NOMO-1 (cell line): ENCODE results near the gene TEX51.

Experiments
- DNase-seq, 2 experiments: peaks; one replicate each; lab custom pipeline; 2025; ENCODE audit not compliant: unreplicated experiment in 2 of 2; lab: John Stamatoyannopoulos, UW

The TEX51 gene

GRCh38 chr2:126890551-126891450, 7.9 kb upstream of the TEX51 start:
- DNase-seq: no peak

- no peak for DNase-seq
These were observed 6.8 kb upstream of the TEX51 start for GRCh38 chr2:126891681-126892500.

- DNase-seq: no peak
These were observed 5.5 kb upstream of the TEX51 start for GRCh38 chr2:126893153-126893552.

- DNase-seq: no peak
These were observed 5.1 kb upstream of the TEX51 start for GRCh38 chr2:126893606-126894005.

- DNase-seq: no peak
These were observed 4.6 kb upstream of the TEX51 start for GRCh38 chr2:126894082-126894481.

GRCh38 chr2:126894585-126895182, 4.0 kb upstream of the TEX51 start:
- DNase-seq: no peak

- no peak for DNase-seq
These were observed 3.4 kb upstream of the TEX51 start for GRCh38 chr2:126895336-126895735.

- DNase-seq: no peak
These were observed 2.2 kb upstream of the TEX51 start for GRCh38 chr2:126896471-126896870.

- no peak for DNase-seq
These were observed 1.0 kb downstream of the TEX51 start for GRCh38 chr2:126899616-126900185.

- DNase-seq: no peak
These were observed 2.1 kb downstream of the TEX51 start for GRCh38 chr2:126900646-126901319.

GRCh38 chr2:126901459-126901858, 2.8 kb downstream of the TEX51 start:
- no peak for DNase-seq

- DNase-seq: no peak
These were observed 3.6 kb downstream of the TEX51 start for GRCh38 chr2:126902152-126902835.

GRCh38 chr2:126902859-126903258, 4.2 kb downstream of the TEX51 start:
- no peak for DNase-seq

GRCh38 chr2:126905991-126906390, 7.3 kb downstream of the TEX51 start:
- no peak for DNase-seq

GRCh38 chr2:126906781-126907180, 8.1 kb downstream of the TEX51 start:
- DNase-seq: no peak

- no peak for DNase-seq
These were observed 9.0 kb downstream of the TEX51 start for GRCh38 chr2:126907671-126908070.

- no peak for DNase-seq
These were observed 10.1 kb downstream of the TEX51 start for GRCh38 chr2:126908721-126909177.

- no peak for DNase-seq
These were observed 10.7 kb downstream of the TEX51 start for GRCh38 chr2:126909366-126909765.

GRCh38 chr2:126909781-126910180, 11.1 kb downstream of the TEX51 start:
- no peak for DNase-seq

GRCh38 chr2:126910637-126911036, 11.9 kb downstream of the TEX51 start:
- no peak for DNase-seq
